ENCODE data around the gene ETV7. TPM values are rescaled to one million over a fixed set of nuclear protein-coding genes. Genes with fewer than 3 reads are reported as not detected.

Gene ETV7
- total RNA-seq, 3 donors from 2014 or later = 2.6 to 5.7 (median 2.8) TPM

DNA sequence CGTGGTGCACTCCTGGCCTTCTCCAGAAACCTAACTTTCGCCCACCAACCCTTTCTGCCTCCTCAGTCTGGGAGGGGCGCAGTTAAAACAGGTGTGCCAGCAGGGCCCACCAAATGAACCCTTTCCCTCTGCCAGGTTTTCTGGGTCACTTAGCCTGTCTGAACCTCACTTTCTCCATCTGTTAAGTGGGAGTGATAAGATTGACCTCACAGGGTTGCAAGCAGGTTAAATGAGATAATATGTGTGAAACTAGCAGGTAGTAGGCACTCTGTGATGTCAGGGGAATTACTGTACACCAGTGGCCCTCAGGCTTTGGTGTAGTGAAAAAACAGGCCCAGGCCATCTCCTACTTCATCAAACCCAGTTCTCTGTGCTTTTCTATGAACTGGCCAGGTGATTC, 64.9 kb downstream of the ETV7 start:
- H3K36me3 ChIP-seq (ENCODE audit: low read depth) = no peaks in the 10 kb centered on the region
- H3K9me3 ChIP-seq = no peaks in the 10 kb centered on the region
- H3K4me3 ChIP-seq = no peak overlapping the region
- no peak for DNase-seq
- no peak for ATAC-seq
- H3K4me1 ChIP-seq (ENCODE audit: low read depth) = peaks cover 29% of the 10 kb centered on the region
- intact Hi-C loops (cut with DNase I, micrococcal nuclease) = no loop called here
- TF ChIP-seq, protein P1, sequence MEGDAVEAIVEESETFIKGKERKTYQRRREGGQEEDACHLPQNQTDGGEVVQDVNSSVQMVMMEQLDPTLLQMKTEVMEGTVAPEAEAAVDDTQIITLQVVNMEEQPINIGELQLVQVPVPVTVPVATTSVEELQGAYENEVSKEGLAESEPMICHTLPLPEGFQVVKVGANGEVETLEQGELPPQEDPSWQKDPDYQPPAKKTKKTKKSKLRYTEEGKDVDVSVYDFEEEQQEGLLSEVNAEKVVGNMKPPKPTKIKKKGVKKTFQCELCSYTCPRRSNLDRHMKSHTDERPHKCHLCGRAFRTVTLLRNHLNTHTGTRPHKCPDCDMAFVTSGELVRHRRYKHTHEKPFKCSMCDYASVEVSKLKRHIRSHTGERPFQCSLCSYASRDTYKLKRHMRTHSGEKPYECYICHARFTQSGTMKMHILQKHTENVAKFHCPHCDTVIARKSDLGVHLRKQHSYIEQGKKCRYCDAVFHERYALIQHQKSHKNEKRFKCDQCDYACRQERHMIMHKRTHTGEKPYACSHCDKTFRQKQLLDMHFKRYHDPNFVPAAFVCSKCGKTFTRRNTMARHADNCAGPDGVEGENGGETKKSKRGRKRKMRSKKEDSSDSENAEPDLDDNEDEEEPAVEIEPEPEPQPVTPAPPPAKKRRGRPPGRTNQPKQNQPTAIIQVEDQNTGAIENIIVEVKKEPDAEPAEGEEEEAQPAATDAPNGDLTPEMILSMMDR (IDR thresholded peaks at IDR 0.05) = no peak

DNA sequence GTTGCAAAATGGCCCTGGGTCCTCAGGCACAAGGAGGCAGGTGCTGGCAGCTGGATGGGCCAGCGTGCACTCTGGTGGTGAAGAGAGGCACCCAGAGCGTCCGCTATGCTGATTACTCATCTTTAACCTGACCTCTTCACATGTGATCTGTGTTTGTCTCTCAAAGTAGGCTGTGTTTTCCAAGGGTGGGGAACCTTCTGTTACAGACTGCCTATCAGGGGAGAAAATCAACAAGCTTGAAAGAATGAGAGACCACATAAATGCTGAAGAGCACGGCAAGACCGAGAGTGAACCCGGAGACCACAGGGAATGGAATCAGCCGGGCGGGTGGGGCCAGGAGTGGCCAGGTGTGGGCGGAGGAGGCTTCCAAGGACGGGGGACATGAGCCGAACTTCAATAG, 67.0 kb downstream of the ETV7 start:
- peaks cover 32% of the 10 kb centered on the region for H3K4me1 ChIP-seq (ENCODE audit: low read depth)
- H3K36me3 ChIP-seq (ENCODE audit: low read depth) = no peaks in the 10 kb centered on the region
- ATAC-seq (peak; percentile 65), DNase-seq (peak in 2 of 3 donors; percentile 68 to 69)
- H3K4me3 ChIP-seq = no peak overlapping the region
- no peaks in the 10 kb centered on the region for H3K9me3 ChIP-seq
- intact Hi-C loops (cut with DNase I, micrococcal nuclease) = no loop called here
- TF ChIP-seq, protein P1 (IDR thresholded peaks at IDR 0.05) = no peak

DNA sequence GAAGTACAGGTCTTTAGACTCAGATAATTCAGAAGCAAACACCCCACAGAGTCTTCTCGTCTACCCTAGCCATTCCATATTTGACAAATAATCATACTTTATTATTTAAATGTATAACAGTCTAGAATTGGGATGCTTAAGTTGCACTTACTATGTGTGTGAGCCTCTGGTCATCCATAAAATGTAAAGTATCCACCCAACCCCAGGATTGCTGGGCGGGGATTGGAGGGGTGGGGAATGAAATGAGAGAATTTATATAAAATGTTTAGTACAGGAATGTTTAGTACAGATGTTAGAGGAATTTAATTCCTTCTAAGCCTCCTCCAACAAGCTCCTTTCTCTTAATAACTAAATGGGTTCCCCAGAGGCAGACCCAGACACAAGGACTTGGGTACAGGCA, 67.6 kb downstream of the ETV7 start:
- Histone ChIP-seq H3K4me3 (no peak overlapping the region), H3K9me3 (no peaks in the 10 kb centered on the region), H3K4me1 (ENCODE audit: low read depth) (peaks cover 35% of the 10 kb centered on the region), H3K36me3 (ENCODE audit: low read depth) (no peaks in the 10 kb centered on the region)
- DNase-seq (peak in 1 of 3 donors; percentile 68), ATAC-seq (peak; percentile 25)
- TF ChIP-seq, protein P1 (IDR thresholded peaks at IDR 0.05) = no peak
- intact Hi-C loops (cut with DNase I, micrococcal nuclease) = no loop called here

DNA sequence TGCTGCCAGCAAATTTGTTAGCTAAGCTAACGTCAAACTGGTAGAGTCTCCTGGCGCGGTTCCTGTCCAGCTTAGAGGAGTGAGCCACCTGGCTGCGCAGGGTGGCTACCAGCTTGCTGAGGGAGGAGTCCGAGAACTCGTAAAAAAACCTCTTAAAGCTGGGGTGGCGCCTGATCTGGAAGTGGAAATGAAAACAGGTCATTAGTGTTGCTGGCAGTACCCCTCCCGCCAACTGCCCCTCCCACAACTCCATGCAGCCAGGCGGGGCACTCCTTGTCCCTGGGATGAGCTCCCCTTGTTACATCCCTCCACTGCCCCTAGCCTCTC, 68.1 kb downstream of the ETV7 start:
- TF ChIP-seq, protein P1 (IDR thresholded peaks at IDR 0.05) = no peak
- DNase-seq (peak; percentile 83 to 87 (median 85)), ATAC-seq (peak; percentile 92)
- Histone ChIP-seq H3K4me1 (ENCODE audit: low read depth) (peaks cover 35% of the 10 kb centered on the region), H3K4me3 (no peak overlapping the region), H3K36me3 (ENCODE audit: low read depth) (no peaks in the 10 kb centered on the region), H3K9me3 (no peaks in the 10 kb centered on the region)
- intact Hi-C loops (cut with DNase I, micrococcal nuclease) = no loop called here

DNA sequence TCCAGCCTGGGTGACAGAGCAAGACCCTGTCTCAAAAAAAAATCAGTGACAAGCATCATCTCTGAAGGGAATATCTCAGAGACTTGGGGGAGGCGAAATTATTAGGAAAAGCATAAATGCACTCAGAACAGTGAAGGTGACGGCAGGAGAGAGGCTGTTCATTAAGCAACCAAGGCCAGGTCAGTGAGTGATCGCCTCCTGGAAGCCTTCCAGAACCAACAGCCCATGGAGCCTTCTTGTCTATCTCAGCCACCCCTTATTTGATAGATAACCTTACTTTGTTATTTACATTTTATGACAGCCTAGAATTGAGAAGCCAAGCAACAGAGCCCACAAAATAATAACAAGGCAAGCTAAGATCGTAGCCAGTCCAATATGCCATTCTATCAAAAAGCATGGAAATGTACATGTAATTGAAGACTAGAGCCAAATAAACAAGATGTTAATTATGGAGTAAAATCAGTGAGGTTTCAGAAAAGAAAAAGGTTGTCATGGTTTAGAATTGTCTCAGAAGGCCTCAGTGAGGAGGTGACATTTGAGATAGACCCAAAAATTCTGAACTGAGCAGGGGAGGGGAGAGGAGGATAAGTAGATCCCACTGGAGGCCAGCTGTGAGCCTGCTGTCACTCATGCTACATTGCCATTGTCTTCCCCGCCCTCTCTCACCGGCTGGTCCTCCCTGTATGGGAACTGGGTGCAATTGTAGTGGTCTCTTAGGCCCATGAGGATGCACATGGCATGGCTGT, 68.6 kb downstream of the ETV7 start:
- ATAC-seq = no peak
- H3K36me3 ChIP-seq (ENCODE audit: low read depth) = no peaks in the 10 kb centered on the region
- intact Hi-C loops (cut with DNase I, micrococcal nuclease) = no loop called here

More for the DNA sequence above, 68.6 kb downstream of the ETV7 start:
- Histone ChIP-seq H3K9me3 (no peaks in the 10 kb centered on the region), H3K4me3 (no peak overlapping the region), H3K4me1 (ENCODE audit: low read depth) (peaks cover 35% of the 10 kb centered on the region)
- no peak for DNase-seq
- TF ChIP-seq, protein P1 (IDR thresholded peaks at IDR 0.05) = no peak
